GM12878 (cell line): ENCODE measurements around the gene ORM2.

ENCODE experiments used
- CTCF ChIP-seq, 3 experiments: IDR thresholded peaks in 2 of 3; conservative IDR thresholded peaks in 1 of 3; 2 replicates each; pipeline ENCODE4 v1.5.1; 2011; ENCODE audit warnings: low read depth in 3 of 3, low read length in 3 of 3, mild to moderate bottlenecking in 3 of 3, control low read depth in 2 of 3, moderate library complexity in 2 of 3, inconsistent platforms in 1 of 3, mixed read lengths in 1 of 3; ENCODE audit not compliant: control insufficient read depth in 2 of 3, insufficient read depth in 1 of 3; ENCODE audit errors: extremely low read depth in 1 of 3
- EZH2 ChIP-seq: IDR thresholded peaks from 2 replicates; pipeline ENCODE4 v1.6.1; 2012; ENCODE audit warnings: low read depth, mild to moderate bottlenecking, control low read depth, inconsistent platforms, low read length, borderline replicate concordance; ENCODE audit not compliant: control insufficient read depth
- IRF4 ChIP-seq: IDR thresholded peaks from 2 replicates; pipeline ENCODE4 v1.6.1; 2011; ENCODE audit warnings: low read depth, low read length
- POLR2A ChIP-seq: IDR thresholded peaks from 2 replicates; pipeline ENCODE4 v1.6.1; 2011; ENCODE audit warnings: low read depth, mild to moderate bottlenecking, low read length
- RAD21 ChIP-seq: IDR thresholded peaks from 2 replicates; pipeline ENCODE4 v1.6.1; 2011; ENCODE audit warnings: mild to moderate bottlenecking, low read depth, low read length, moderate library complexity; ENCODE audit not compliant: insufficient read depth
- WRNIP1 ChIP-seq: IDR thresholded peaks from 2 replicates; pipeline ENCODE4 v1.6.1; 2011; ENCODE audit warnings: low read depth, low read length, improper control_type of control experiment, borderline replicate concordance

GRCh38 chr9:114282104-114282485 is 47.6 kb upstream of the ORM2 start:
- no peak for TF ChIP-seq CTCF (IDR thresholded peaks at IDR 0.05 in 2 of 3, conservative IDR thresholded peaks at IDR 0.05 in 1 of 3; ENCODE audit: control insufficient read depth in 2 of 3, extremely low read depth in 1 of 3, insufficient read depth in 1 of 3, low read depth in 3 of 3, low read length in 3 of 3)
- no peak for TF ChIP-seq WRNIP1
- no peak for TF ChIP-seq RAD21
- TF ChIP-seq POLR2A: no peak
- TF ChIP-seq IRF4: no peak
- no peak for TF ChIP-seq EZH2
